Adipocyte (in vitro differentiated cells): Measurements from ENCODE around the gene SORCS2.
A peak's percentile ranks its signal among the peaks of the same experiment; 100 is the strongest.

Source experiments
- DNase-seq: peaks from one replicate; pipeline ENCODE4 v3.0.0-alpha.2; 2015; ENCODE audit warnings: low read depth
- H3K27me3 ChIP-seq: replicated peaks from 2 replicates; pipeline ENCODE4 v1.7.0; 2013; ENCODE audit warnings: mild to moderate bottlenecking, low read length, moderate library complexity; ENCODE audit not compliant: control insufficient read depth, insufficient read depth
- H3K36me3 ChIP-seq: 2 replicates; pipeline ENCODE4 v1.7.0; 2013; ENCODE audit warnings: low read length, mild to moderate bottlenecking, moderate library complexity; ENCODE audit not compliant: control insufficient read depth, insufficient read depth, severe bottlenecking
- H3K4me1 ChIP-seq: 2 replicates; pipeline ENCODE4 v1.7.0; 2013; ENCODE audit warnings: mild to moderate bottlenecking, low read length, moderate library complexity; ENCODE audit not compliant: control insufficient read depth, insufficient read depth
- H3K4me3 ChIP-seq: 2 replicates; pipeline ENCODE4 v1.7.0; 2013; ENCODE audit warnings: mild to moderate bottlenecking, low read length, moderate library complexity
- H3K9ac ChIP-seq: 2 replicates; pipeline ENCODE4 v1.7.0; 2013; ENCODE audit warnings: mild to moderate bottlenecking, low read length, moderate library complexity
- H3K9me3 ChIP-seq: 2 replicates; pipeline ENCODE4 v1.7.0; 2013; ENCODE audit warnings: mild to moderate bottlenecking, low read length, moderate library complexity; ENCODE audit not compliant: control insufficient read depth

Gene SORCS2

GRCh38 chr4:7430965-7431695 lies 238.8 kb downstream of the SORCS2 start:
- H3K36me3 ChIP-seq = no peaks in the 10 kb centered on the region
- peaks cover 6% of the 10 kb centered on the region for H3K4me1 ChIP-seq
- H3K9ac ChIP-seq = no peak overlapping the region
- H3K9me3 ChIP-seq = no peaks in the 10 kb centered on the region
- no peak for DNase-seq
- H3K27me3 ChIP-seq = peaks cover 14% of the 10 kb centered on the region
- no peak overlapping the region for H3K4me3 ChIP-seq

- Histone ChIP-seq H3K9ac (no peak overlapping the region), H3K4me1 (peaks cover 6% of the 10 kb centered on the region), H3K27me3 (peaks cover 10% of the 10 kb centered on the region), H3K4me3 (no peak overlapping the region), H3K36me3 (no peaks in the 10 kb centered on the region), H3K9me3 (no peaks in the 10 kb centered on the region)
- no peak for DNase-seq
Measured at GRCh38 chr4:7431696-7432530, 239.6 kb downstream of the SORCS2 start.

GRCh38 chr4:7432531-7433375 lies 240.4 kb downstream of the SORCS2 start:
- H3K4me1 ChIP-seq = peaks cover 6% of the 10 kb centered on the region
- H3K4me3 ChIP-seq = no peak overlapping the region
- no peak overlapping the region for H3K9ac ChIP-seq
- no peaks in the 10 kb centered on the region for H3K36me3 ChIP-seq
- no peak for DNase-seq
- H3K9me3 ChIP-seq = no peaks in the 10 kb centered on the region
- H3K27me3 ChIP-seq = peaks cover 15% of the 10 kb centered on the region

GRCh38 chr4:7433376-7434140 lies 241.2 kb downstream of the SORCS2 start:
- H3K9me3 ChIP-seq = peaks cover under 1% of the 10 kb centered on the region
- H3K9ac ChIP-seq = no peak overlapping the region

GRCh38 chr4:7434141-7434765 lies 241.9 kb downstream of the SORCS2 start:
- no peak overlapping the region for H3K9ac ChIP-seq
- peaks cover 6% of the 10 kb centered on the region for H3K4me1 ChIP-seq
- DNase-seq = no peak

More at GRCh38 chr4:7433376-7434140, 241.2 kb downstream of the SORCS2 start:
- Histone ChIP-seq H3K36me3 (no peaks in the 10 kb centered on the region), H3K27me3 (peaks cover 12% of the 10 kb centered on the region), H3K4me1 (peaks cover 6% of the 10 kb centered on the region), H3K4me3 (no peak overlapping the region)
- DNase-seq = no peak

GRCh38 chr4:7434766-7435150 lies 242.4 kb downstream of the SORCS2 start, which contains the start of gene PSAPL1:
Gene PSAPL1, minus strand, starts transcription at chr4:7434930. Its CDS starts 51 bp downstream, at chr4:7434879.
- H3K9me3 ChIP-seq = peaks cover 11% of the 10 kb centered on the region
- H3K36me3 ChIP-seq = no peaks in the 10 kb centered on the region
- peaks cover 9% of the 10 kb centered on the region for H3K27me3 ChIP-seq
- H3K9ac ChIP-seq = no peak within 1 kb of the TSS
- peak; percentile 31 for DNase-seq
- peaks cover 6% of the 10 kb centered on the region for H3K4me1 ChIP-seq
- H3K4me3 ChIP-seq = no peak within 1 kb of the TSS

More at GRCh38 chr4:7434141-7434765, 241.9 kb downstream of the SORCS2 start:
- Histone ChIP-seq H3K9me3 (peaks cover 7% of the 10 kb centered on the region), H3K27me3 (peaks cover 8% of the 10 kb centered on the region), H3K36me3 (no peaks in the 10 kb centered on the region), H3K4me3 (no peak overlapping the region)

- H3K36me3 ChIP-seq = no peaks in the 10 kb centered on the region
- H3K27me3 ChIP-seq = peaks cover 11% of the 10 kb centered on the region
- peaks cover 11% of the 10 kb centered on the region for H3K9me3 ChIP-seq
- peaks cover 6% of the 10 kb centered on the region for H3K4me1 ChIP-seq
- H3K9ac ChIP-seq = no peak overlapping the region
- H3K4me3 ChIP-seq = no peak overlapping the region
- DNase-seq = no peak
Measured at GRCh38 chr4:7435471-7436061, 243.2 kb downstream of the SORCS2 start.

GRCh38 chr4:7436256-7436655 lies 243.9 kb downstream of the SORCS2 start:
- Histone ChIP-seq H3K9ac (no peak overlapping the region), H3K4me1 (peaks cover 6% of the 10 kb centered on the region), H3K4me3 (no peak overlapping the region), H3K36me3 (no peaks in the 10 kb centered on the region), H3K9me3 (peaks cover 11% of the 10 kb centered on the region), H3K27me3 (peaks cover 12% of the 10 kb centered on the region)
- DNase-seq = no peak

GRCh38 chr4:7439699-7440098 lies 247.4 kb downstream of the SORCS2 start:
- Histone ChIP-seq H3K4me3 (no peak overlapping the region), H3K9ac (no peak overlapping the region), H3K36me3 (no peaks in the 10 kb centered on the region), H3K9me3 (peaks cover 11% of the 10 kb centered on the region), H3K4me1 (peaks cover 6% of the 10 kb centered on the region), H3K27me3 (peaks cover 12% of the 10 kb centered on the region)
- no peak for DNase-seq

- Histone ChIP-seq H3K4me1 (no peaks in the 10 kb centered on the region), H3K27me3 (peaks cover 24% of the 10 kb centered on the region), H3K4me3 (no peak overlapping the region), H3K9ac (no peak overlapping the region), H3K9me3 (peaks cover 11% of the 10 kb centered on the region), H3K36me3 (no peaks in the 10 kb centered on the region)
- no peak for DNase-seq
Measured at GRCh38 chr4:7441201-7441600, 248.9 kb downstream of the SORCS2 start.
